Left hindlimb (tissue), 1 donor: ENCODE data around the gene FBXW7.

Experiments used
- DNase-seq: peaks from one replicate; pipeline ENCODE4 v3.0.0-alpha.2; 2018

FBXW7 gene

DNA sequence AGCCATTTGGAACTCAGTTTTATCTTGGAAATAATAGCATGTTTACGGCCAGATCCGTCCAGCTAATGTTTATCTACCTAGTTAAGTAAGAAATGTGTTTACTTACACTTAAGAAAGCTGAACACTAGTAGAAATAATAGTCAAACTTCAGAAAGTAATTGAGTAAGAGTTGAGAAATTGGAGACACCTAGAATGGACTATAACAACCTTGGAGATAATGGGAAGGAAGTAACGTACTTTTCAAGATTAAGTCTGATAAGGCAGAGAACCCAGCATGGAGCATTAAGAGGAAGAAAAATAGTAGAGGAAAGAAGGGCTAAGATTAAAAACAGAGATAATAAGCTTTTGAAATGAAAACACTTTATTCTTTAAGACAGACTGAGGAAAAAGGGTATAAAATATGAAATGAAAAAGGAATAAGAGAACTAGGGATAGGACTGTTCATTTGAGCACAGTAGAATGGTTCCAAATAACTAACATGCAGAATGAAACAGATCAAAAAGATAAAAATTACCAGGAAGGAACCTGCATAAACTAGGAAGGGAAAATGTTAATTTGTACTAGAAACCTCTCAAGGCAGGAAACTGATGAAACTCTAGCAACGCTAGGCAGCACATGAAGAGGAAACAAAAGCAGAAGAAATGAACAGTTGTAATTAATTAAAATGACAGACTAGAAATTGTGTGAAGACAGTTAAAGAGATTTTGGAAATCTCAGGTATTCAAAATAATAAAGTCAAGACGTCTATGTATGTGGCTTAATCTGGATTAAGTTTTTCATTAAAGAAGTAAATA is 71.7 kb downstream of the FBXW7 start:
- no peak for DNase-seq

DNA sequence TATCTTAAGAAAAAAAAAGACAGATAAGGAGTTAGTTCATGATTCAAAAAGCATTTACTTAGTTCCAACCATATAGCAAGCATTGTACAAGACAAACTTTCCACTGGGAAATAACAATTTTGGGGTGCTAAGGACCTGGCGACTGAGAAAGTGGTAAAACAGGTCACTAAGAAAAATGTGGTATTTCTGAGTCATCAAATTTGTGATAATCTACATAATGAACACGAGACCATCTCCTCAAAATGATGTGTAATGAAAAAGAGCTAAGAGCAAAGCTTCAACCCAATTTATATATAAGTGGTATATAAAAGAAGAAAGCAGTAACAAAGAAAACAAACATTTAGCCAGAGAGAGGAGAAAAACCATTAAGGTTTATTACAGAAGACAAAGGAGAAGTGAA is 72.3 kb downstream of the FBXW7 start:
- DNase-seq: no peak

DNA sequence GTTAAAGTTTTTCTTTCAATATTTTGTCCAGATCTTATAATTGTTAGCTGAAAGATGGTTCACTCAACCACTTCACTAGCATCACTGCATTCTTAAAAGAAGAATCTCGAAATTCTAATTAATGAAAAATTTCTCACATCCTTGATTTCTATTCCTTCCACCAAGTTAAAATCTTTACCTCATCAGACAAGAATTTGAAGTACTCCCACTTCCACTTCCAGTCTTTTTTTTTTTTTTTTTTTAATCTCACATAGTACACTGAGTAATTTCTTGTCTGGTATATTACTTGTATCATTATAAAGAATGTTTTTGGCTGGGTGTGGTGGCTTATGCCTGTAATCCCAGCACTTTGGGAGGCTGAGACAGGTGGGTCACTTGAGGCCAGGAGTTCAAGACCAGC is 73.2 kb downstream of the FBXW7 start:
- DNase-seq: no peak

DNA sequence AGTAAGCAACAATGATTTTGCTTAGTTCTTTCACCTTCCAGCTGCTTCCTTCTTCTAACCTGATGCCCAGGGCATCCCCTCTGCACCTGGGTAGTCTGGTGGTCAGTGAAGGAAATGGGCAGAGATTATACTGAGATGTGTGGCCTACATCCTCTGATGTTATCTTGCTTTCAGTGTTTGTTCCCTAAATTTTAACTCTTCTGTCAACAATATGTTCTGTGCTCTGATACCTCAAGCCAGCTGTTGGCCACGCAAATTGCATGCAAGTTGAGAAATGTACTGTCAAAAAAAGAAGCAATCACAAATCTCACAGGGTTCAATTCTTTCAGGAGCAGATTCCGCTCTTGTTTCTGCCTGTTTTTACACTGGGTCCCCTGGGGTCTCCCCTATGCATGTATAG is 73.8 kb downstream of the FBXW7 start:
- DNase-seq: no peak

DNA sequence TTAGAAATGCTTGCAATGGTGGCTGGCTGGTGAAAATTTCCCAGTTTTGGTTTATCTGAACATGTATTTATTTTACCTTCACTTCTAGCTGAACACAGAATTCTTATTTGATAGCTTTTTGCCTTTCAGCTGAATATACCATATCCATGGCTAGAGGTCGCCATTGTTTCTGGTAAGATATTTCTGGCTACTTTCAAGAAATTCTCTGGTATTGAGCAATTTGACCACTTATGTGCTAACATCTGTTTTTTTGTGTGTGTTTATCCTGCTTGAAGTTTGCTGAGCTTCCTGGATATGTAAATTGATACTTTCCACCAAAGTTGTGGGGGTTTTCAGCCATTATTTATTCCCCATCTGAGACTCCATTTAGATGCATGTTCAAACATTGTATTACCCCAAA is 75.4 kb downstream of the FBXW7 start:
- no peak for DNase-seq

DNA sequence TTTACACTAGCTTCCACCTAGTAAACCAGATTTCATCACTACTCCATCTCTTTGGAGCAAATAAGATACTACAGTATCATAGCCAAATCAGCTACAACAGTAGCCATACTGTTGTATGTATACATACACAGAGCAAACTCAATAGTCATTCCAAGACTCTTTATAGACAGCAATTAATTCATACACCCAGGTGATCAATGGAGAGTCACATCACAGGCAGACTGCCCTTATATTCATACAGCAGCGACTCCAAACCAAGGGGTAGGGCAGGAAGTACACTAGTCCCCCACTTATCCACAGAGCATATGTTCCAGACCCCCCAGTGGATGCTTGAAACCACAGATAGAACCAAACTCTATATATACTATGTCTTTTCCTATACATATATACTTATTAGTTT is 76.6 kb downstream of the FBXW7 start:
- DNase-seq: no peak

DNA sequence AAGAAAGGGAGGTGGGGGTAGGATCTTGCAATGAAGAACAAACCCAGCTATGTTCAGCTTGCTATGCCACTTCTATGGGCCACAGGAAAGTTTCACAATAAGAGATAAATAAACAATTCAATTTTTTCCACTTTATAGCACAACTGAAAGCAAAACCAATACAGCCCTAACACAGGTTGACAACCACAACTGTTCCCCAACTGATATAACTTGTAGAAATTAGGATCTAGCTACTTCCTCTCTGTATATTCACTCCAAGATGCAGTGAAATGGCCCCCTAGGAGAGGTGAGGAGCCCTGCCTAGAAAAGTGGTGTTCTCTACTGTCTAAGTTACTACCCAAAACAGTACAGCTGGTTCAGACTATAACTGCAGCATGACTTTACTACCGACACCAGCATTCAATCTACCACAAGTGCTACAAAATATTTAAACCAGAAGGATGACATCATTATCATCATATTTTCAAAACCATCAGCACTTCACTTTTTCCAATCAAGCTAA is 77.0 kb downstream of the FBXW7 start:
- no peak for DNase-seq

DNA sequence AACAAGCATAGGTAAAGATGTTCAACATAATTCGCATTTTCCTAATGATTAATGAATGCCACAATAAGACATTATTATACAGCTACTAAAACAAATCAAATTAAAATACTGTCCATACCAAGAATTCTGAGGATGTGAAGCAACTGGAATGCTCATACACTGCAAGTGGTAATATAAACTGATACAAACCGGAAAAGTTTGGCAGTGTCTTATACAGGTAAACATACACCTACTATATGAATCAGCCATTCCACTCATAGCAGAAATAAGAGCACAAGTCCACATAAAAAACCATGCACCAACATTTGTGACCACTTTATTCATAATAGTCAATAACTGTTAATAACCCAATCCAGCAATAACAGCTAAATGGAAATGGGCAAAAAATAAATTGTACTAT is 79.3 kb downstream of the FBXW7 start:
- DNase-seq: no peak

DNA sequence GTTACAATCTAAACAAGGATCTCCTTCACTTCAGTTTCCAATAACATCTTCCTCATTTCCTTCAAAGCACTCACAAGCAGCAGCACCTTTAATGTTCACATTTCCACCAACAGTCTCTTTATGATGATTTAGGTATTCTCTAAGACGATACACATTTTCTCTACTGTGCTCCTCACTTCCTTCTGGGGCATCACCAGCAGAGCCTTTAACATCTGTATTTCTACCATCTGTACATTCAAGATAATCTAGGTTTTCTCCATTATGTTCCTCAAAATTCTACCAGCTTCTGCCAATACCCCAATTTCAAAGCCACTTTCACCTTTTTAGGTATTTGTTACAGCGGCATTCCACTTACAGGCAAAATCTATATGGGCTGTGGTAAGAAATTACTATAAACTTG is 80.6 kb downstream of the FBXW7 start:
- DNase-seq: no peak

DNA sequence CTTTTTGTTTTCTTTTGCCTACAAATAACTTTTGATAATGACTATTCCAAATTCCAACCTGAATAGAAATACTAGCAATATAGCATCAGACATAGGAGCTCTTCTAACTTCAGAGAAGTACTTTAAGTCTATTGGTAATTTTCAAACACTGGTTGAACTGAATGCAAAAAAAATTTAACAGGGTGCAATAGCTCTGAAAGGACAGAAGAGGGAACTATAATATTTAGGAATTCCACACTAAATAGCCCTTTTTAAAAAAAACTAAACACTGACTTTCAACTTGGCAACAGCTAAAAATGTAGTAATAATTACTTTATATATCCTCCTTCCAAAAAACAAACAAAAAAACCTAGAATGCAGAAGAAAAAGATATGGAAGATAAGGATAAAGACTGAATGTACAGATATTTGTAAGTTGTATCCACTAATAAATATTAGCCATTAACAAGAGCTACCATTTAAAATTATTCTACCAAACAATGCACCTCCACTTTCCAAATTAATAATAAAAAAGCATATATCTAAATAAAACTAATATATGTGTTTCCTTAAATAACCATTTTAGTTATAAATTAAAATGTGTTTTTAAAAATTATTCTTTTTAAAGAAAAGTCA is 81.4 kb downstream of the FBXW7 start:
- no peak for DNase-seq

DNA sequence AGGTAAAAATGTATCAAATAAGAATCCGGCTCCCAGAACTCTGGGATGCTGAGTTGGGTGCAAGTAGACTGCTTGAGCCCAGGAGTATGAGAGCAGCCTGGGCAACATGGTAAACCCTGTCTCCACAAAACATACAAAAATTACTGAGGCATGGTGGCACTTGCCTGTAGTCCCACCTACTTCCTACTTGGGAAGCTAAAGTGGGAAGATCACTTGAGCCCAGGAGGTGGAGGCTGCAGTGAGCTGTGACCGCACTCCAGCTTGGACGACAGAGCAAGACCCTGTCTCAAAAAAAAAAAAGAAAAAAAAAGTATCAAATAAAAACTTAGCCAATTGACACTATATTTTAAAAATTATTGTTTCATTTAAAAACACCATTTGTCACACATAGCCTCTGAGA is 84.4 kb downstream of the FBXW7 start:
- DNase-seq: no peak

DNA sequence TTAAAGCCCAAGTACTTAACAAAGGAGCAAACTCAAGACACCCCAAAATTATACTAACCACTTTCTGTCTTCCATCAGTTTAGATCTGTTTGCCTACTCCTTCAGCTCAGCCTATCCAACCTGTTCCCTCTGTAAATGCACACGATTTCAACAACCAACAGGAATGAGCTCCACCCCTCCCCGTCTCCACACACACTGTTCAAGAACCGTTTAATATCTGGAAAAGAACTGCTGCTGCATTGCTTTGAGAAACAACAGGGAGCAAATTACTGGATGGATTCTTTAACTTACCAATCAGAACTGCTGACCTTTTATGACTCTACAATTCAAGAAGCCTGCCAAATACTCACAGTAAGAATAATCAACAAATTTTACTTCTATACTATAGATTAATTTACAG is 87.0 kb downstream of the FBXW7 start:
- no peak for DNase-seq

DNA sequence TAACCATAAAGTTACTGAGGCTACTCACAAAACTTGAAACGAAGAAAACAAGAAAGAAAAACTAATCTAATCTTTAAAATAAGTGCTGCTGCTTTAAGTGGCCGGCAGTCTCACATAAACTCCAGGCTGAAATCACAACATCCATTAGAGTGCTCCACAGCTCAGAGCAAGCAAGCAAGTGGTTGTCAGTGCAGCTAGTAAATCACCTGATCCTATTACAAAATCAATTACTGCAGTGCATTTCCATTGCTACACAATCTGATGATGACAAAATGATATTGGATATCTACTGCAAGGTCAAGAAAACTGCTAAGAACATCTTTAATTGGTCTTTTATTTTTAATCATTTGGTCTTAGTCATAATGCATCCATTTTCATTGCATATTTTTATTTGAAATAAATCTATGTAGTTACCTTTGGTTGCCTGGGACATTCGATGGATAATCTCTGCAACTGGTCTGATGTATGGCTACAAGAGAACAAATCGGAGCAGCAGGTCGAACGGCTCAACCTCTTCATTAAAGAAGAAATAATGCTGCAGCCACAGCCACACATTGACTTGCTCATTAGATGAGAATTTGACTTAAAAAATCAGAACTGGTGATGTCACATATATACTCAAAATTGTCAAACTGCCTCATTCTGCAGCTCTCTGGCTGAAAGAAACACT is 87.7 kb downstream of the FBXW7 start:
- no peak for DNase-seq

DNA sequence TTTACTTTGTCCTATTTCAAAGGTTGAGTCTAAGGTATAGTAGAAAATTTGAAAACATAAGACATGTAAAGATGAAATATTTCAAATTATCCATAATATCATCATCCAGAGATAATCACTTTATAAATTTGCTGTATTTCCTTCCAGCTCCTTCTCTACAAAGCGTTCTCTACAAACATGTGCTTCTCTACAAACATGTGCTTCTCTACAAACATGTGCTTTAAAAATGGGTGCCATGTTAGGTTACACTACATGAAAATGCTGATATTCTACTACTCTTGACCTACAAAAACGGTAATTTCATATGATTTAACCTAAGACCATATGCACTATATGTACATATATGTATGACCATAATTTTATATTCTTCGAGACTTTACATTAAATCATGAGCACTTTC is 92.0 kb downstream of the FBXW7 start:
- DNase-seq: no peak

DNA sequence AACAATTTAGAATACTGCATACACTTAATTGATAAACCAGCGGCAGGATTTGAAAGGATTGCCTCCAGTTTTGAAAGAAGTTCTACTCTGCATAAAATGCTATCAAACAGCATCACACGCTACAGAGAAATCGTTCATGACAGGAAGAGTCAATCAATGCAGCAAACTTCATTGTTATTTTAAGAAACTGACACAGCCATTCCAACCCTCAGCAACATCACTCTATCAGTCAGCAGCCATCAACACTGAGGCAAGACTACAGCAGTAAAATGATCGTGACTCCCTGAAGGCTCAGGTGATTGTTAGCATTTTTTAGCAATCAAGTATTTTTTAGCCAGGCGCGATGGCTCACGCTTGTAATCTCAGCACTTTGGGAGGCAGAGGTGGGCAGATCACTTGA is 98.3 kb downstream of the FBXW7 start:
- DNase-seq: no peak

DNA sequence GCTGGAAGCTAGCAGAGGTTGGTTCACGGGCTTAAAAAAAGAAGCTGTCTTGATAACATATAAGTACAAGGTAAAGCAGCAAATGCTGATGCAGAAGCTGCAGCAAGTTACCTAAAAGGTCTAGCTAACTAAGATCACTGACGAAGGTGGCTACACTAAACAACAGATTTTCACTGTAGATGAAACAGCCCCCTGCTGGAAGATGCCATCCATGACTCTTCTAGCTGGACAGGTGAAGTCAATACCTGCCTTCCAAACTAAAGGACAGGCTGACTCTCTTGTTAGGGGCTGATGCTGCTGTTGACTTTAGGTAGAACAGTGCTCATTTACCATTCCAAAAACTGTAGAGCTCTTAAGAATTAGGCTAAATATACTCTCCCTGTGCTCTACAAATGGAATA is 99.5 kb downstream of the FBXW7 start:
- DNase-seq: no peak

DNA sequence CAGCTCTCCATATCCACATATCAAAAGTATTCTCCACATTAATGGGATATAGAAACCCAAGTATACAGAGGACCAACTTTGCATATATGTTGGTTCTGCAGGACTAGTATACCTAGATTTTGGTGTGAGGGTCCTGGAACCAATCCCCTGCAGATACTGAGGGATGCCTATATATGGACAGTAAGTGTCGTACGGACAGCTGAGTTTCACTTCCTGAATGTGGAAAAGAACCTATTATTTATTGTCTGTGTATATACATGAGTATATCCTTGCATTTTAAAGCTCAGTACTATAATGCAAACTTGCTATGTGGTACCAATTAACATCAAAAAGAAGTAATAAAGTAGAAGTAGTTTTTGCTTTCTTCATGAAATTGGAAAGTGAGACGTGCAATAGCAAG is 101.9 kb downstream of the FBXW7 start:
- DNase-seq: no peak

DNA sequence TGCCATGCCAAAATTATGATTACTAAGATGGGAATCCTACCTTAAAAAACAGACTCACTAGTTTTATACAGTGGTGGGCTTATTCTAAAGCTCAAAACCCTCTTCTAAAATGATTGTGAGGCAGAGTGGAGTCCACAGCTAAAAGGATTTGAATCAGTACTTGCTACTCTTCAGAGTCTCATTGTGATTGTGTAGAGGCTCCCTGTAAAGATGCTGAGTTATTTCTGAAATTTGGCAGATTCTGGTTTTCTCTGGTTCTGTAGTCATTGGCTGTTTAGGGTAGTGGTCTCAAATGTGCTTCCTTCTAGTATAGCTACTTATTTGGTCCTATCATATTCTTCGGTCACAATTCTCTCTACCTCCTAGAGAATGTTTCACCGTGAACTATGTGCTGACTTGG is 104.1 kb downstream of the FBXW7 start:
- no peak for DNase-seq

DNA sequence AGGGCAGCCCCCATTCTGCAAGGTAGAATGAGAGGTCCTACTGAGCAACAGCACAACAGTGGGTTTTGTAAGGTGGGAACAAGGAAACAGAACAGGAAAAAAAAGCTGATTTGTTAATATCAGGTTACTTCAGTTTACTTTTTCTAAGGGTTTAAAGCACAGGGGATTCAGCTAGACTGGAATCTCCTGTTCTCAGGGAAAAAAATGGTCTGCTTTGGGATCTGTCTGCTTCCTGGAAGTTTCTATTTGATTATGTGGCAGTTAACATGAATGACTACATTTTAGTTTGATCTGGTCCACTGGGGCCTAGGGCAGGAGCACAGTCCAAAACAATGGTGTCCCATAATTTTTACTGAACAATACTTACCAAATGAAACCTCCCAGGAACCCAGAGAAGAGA is 104.6 kb downstream of the FBXW7 start:
- DNase-seq: no peak

DNA sequence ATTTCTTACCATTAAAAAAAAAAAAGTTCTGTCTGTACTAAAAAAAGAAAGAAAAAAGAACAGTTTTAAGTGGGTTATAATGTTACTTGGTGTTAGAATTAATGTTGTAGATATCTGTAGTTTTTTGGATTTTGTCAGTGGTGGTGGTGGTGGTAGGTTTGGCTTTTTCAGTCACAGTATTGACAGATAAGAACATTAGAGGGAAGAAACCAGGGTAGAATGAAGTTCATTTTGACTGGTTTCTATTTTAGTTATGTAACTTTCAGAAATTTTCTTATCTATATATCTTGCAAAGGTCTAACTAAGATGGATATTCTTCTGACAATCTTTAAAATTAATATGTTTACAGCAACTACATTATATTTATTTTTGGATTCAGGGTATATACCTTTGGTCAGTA is 105.4 kb downstream of the FBXW7 start:
- no peak for DNase-seq

DNA sequence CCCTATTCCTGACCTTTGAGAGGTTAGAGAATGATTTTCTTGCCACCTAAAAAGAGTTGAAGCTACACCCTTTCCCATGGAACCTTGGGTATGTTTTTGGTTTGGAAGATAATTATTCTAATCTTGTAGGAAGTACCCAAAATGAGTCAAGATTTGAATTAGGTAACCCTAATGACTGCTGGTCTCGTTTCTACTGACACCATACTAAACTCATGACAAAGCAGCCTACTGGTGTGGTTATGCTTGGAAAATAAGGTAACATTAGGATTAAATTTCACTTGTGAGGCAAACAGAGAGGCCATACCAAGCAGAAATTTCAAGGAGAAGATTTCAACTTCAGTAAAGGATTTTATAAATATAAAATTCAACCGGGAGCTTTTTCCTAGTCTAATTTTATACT is 107.9 kb downstream of the FBXW7 start:
- DNase-seq: no peak

DNA sequence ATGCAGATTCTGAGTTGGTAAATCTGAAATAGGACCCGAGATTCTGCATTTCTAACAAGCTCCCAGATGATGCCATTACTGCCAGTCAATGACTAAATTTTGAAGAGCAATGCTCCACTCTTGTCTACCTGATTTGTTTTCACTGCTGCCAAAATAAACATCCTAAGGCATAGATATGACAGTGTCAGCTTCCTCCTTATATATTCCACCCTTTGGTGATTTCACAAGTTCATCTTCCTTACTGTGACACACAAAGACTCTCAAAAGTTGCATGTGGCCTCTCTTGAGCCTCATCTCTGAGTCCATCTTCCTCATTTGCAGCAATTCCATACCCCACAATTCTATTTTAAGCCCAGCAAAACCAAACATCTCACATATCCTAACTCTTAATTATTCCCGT is 110.9 kb downstream of the FBXW7 start:
- no peak for DNase-seq

DNA sequence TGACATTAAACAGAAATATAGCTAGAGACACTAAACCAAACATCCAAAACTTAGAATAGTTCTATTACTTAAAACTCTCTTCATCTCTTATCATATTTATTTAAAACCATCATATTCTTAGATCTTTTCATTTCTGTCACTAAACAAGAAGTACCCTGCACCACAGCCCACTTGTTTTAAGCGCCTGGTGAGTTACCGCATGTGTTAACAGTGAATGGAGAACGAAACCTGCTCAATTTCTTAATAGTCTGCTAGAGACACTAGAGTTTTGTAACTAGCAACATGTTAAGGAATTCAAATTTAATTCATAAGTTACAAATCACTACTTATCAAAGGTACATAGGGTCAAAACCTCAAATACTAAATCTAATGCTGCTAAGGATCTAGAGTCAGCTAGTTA is 111.5 kb downstream of the FBXW7 start:
- DNase-seq: no peak

DNA sequence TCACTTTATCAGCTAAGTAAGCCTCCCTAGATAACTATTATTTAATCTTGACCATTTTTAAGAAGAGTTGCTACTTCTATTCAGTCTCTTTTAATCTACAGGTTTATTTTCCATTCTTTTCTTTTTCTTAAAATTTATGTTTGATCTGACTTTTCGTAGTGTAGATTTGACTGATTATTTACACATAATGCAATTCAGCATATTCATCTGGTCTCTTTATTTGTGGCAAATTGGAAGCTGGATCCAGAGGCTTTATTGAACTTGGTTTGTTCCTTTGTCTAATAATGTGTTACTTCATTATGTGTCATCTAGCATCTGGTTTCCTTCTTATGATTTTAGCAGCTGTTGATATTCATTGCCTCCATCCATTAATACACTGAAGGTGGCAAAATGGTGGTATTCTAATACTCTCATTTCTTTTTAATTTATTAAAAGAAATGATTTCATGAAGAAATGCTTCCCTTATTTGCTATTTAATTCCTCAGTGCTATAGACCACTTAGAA is 113.0 kb downstream of the FBXW7 start:
- DNase-seq: no peak
